NT2/D1 (cell line): Measurements from ENCODE around the gene IL7R.

Experiments used
- SUZ12 ChIP-seq: IDR thresholded peaks from 2 replicates; pipeline ENCODE4 v1.6.1; 2011; ENCODE audit not compliant: insufficient read length, insufficient read depth; ENCODE audit errors: extremely low read depth
- ZNF274 ChIP-seq: IDR thresholded peaks from 2 replicates; pipeline ENCODE4 v1.6.1; 2011; ENCODE audit warnings: mild to moderate bottlenecking, low read depth, low read length

GRCh38 chr5:35833224-35833623 lies 23.5 kb upstream of the IL7R start:
- TF ChIP-seq ZNF274 (no peak), SUZ12 (no peak)
